HG03354 (cell line): ENCODE results near the gene DIS3L.
"Not testable (repeated sequence)": the region's sequence is repeated elsewhere in the genome, so short reads cannot be mapped to it uniquely, and the experiment has no call there.

Experiments used
- ATAC-seq: cut with Tn5 transposase; IDR thresholded peaks from one replicate; pipeline ENCODE4 v1.9.1; 2021; ENCODE audit warnings: mild to moderate bottlenecking; ENCODE audit not compliant: unreplicated experiment, poor library complexity, severe bottlenecking

DIS3L gene

DNA sequence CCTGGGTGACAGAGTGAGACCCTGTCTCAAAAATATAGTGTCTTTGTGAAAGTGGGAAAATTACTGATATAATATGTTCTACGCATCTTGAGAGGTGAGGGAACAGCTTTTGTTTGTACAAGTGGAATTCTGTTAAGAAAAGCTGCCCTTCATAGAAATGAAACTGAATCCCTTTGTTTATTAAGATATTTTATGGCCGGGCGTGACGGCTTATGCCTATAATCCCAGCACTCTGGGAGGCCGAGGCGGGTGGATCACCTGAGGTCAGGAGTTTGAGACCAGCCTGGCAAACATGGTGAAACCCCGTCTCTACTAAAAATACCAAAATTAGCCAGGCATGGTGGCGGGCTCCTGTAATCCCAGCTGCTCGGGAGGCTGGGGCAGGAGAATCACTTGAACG is 11.1 kb downstream of the DIS3L start:
- not testable (repeated sequence) for ATAC-seq

DNA sequence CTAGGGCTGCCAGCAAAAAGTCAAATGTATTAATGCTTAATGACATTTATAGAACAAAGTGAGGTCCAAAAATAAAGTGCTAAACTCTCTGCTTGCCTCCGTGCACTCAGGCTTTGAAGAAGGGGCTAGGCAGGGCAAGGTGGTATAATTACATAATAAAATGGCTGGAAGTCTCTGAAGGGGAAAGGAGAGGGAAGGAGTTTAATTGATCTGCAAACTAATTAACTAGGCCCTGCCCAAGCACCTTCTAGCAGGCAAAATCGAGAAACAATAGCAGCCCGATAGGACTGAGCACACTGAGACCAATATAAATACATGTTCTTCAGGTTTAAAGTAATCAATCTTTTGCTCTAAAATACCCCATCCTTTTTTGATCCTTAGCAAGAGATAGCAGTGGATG is 13.0 kb downstream of the DIS3L start:
- no peak for ATAC-seq

DNA sequence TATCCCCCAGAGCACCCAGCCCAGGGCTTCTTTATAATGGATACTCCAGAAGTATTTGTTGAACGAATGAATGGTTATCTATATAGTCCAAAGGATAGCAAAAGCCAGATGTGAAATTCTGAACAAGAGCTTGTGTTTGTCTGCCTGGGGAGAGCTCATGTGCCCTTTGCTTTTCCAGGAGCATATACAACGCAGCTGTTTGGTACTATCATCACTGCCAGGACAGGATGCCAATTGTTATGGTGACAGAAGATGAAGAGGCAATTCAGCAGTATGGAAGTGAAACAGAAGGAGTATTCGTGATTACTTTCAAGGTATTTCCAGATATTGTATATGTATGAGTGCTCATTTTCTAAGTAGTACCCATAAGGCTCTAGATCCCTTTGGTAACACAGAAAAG is 15.2 kb downstream of the DIS3L start:
- no peak for ATAC-seq

DNA sequence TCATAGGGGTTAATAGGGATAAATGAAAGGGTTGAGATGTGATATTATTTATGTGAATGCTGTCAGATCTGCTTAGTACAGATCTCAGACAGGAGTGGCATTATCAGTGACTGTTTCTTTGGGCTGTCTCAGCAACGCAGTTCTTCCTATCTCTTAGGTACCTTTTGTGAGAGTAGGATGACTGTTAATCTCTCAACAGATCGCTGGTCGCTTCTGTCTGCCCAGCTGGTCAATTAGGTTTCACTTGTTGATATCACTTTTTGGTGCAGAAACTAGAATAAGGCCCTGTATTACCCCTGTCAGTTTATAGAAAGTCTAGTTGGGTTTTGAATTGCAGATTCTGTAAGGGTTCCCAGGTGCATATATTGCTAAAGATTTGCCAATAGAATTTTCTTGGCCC is 16.5 kb downstream of the DIS3L start:
- ATAC-seq = no peak

DNA sequence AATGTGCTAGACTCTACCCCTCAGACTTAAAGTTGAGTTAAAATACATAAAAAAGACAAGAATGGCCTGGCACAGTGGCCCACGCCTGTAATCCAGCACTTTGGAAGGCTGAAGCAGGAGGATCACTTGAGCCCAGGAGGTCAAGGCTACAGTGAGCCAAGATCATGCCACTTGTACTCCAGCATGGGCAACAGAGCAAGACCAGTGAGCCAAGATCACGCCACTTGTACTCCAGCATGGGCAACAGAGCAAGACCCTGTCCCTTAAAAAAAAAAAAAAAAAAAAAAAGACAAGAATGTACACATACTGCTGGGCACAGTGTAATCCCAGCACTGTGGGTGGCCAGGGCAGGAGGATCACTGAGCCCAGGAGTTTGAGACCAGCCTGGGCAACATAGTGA is 17.4 kb downstream of the DIS3L start:
- no peak for ATAC-seq

DNA sequence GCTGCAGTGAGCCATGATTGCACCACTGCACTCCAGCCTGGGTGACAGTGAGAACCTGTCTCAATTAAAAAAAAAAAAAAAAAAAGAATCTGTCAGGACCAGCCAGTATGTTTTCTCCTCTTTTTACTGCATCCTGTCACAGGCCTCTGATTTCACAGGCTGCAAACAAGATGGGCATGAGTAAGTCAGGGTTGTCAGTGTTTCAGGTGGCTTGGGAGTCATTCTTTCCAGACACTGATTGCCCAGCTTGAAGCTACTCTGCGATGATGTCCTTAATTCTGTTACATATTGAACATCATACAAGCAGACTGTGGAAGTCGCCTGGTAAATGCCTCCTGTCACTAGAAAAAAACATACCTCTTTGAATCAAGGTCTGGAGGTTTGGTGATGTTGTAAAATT is 18.8 kb downstream of the DIS3L start:
- ATAC-seq = no peak

DNA sequence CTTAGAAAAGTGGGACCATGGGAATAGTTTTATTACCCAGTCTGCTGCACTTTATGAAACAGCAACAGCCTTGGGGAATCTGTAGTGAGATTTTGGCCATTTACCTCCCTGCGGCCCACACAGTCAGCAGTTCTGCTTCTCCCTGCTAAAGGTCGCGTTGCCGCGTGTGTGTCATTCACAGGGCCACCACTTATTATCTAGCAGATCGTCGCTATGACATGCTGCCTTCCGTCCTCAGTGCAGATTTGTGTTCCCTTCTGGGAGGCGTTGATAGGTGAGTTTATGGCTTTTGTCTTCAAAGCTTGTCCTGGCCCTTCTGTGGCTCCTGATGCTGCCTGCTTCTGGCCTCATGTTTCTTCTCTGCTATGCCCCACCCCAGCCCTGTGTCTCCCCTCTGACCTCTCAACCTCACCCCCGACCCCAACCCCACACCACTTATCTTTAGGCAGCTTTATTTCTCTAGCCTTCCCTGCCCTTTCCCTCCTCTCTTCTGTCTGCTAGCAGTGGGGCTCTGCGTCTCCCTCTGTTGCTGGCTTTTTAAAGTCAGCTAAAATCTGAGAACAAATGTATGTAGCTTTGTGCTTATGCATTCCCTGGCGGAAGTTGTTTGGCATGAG is 30.1 kb downstream of the DIS3L start:
- ATAC-seq = no peak

DNA sequence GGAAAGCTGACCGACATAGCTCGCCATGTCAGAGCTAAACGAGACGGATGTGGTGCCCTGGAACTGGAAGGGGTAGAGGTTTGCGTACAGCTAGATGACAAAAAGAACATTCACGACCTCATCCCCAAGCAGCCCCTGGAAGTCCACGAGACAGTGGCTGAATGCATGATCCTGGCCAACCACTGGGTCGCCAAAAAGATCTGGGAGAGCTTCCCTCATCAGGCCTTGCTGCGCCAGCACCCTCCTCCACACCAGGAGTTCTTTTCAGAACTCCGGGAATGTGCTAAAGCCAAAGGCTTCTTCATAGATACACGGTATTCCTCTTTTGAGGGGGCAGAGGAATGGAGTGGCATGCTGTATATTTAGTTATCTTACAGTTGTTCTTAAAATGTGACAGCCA is 32.7 kb downstream of the DIS3L start:
- no peak for ATAC-seq

DNA sequence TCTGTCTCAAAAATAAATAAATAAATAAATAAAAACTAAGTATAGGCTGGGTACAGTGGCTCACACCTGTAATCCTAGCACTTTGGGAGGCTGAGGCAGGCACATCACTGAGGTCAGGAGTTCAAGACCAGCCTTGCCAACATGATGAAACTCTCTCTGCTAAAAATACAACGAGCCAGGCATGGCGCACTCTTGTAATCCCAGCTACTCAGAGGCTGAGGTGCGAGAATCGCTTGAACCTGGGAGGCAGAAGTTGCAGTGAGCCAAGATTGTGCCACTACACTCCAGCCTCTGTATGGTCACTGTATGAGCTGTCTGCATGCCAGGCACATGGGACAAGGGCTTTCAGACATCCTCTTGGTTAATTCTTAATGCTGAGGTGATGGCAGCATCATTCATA is 34.4 kb downstream of the DIS3L start:
- no peak for ATAC-seq

DNA sequence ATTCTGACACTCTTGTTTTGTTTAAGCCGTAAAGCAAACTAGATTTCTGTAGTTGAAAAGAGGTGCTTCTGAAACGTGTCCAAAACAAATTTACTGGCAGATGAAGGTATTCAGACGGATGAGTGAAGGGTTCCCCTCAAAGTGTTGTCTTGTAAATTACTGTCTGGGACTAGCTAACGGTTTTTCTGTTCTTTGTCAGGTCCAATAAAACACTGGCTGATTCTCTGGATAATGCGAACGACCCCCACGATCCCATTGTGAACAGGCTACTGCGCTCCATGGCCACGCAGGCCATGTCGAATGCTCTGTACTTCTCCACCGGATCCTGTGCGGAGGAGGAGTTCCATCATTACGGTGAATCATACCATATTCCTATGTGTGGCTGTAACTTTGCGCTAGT is 35.4 kb downstream of the DIS3L start:
- ATAC-seq = no peak

DNA sequence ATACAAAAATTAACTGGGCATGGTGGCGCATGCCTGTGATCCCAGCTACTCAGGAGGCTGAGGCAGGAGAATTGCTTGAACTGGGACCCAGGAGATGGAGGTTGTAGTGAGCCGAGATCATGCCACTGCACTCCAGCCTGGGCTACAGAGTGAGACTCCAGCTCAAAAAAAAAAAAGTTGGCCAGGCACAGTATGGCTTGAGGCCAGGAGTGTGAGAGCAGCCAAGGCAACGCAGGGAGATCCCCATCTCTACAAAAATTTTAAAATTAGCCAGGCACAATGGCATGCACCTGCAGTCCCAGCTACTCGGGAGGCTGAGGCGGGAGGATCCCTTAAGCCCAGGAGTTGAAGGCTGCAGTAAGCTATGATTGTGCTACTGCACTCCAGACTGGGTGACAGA is 55.2 kb downstream of the DIS3L start:
- ATAC-seq = not testable (repeated sequence)

DNA sequence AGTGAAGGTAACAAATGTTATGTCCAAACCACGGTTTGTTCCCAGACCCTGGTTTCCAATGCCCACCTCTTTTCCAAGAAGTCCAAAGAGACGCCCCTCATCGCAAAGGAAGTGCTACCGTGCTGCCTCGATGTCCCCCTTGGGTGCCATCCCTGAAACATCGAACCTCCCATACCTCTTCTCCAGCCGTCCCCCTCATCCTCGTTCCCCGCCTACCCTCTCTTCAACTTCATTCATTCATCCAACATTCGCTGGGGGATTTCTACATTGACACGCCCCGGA is 62.6 kb downstream of the DIS3L start:
- no peak for ATAC-seq

DNA sequence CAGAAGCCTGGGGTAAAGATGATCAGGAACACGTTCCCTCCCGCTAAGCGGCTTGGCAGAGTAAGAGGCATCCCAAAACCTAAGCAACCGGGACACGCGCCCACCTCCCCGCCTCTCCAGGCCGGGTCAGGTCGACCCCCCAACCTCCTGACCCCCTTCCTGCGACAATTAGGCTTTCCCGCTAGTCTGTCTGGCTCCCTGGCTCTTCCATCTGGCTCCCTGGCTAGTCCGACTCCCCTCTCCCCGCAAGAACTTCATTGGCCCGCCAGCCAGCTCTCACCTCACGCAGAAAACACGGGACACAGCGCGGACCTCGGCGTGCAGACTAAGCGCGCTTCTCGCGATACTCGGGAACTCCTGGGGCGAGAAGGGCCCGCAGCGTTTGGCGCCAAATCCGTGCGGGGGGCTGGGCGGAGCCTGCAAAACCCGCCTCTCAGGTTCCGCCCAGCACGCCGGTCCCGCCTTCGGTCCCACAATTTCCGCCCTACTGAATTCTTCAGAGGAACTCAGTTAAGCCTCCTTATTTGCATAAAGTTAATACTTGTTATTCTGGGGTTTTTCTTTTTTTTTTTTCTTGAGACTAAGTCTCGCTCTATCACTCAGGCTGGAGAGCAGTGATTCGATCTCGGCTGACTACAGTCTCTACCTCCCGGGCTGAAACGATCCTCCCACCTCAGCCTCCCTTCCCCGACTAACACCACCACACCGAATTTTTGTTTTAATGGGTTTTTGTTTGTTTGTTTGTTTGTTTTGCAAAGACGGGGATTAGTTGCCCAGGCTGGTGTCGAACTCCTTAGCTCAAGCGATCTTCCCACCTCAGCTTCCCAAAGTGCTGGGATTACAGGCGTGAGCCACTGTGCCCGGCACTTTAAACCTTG is 63.2 kb downstream of the DIS3L start, which contains the start of gene TIPIN:
Gene TIPIN, minus strand, starts transcription at position 327 of the 878 bp plus-strand sequence. CDS start 3,738 bp downstream, outside the sequence.
- ATAC-seq = peak; percentile 96

DNA sequence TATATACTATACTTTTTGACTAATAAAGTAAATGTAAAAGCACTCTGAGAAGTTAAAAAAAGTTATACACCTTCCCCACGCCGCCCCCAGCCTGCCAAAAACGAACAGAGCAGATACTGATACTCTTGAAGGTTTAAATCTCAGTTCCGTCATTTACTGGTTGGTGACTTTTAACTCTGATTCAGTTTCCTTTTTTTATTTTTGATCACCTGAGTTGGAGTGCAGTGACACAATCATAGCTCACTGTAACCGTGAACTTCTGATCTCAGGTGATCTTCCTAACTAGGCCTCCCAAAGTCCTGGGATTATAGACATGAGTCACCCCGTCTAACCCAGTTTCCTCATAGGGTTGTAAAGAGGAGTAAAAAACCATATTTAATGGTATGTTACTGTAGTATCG is 66.4 kb downstream of the DIS3L start:
- ATAC-seq = no peak

DNA sequence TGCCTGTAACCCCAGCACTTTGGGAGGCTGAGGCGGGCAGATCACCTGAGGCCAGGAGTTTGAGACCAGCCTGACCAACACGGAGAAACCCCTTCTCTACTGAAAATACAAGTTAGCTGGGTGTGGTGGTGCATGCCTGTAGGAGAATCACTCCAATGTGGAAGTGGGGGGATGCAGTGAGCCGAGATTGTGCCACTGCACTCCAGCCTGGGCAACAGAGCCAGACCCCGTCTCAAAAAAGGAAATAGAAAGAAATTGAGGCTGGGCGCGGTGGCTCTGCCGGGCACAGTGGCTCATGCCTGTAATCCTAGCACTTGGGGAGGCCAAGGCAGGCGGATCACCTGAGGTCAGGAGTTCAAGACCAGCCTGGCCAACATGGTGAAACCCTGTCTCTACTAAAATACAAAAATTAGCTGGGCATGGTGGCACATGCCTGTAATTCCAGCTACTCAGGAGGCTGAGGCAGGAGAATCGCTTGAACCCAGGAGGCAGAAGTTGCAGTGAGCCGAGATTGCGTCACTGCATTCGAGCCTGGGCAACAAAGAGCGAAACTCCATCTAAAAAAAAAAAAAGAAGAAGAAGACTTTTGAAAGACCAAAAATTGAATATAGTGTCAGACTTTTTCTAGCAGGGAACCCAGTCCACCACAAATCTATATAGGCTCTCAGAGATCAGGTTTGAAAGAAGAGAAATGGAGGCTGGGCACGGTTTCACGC is 68.5 kb downstream of the DIS3L start:
- not testable (repeated sequence) for ATAC-seq

DNA sequence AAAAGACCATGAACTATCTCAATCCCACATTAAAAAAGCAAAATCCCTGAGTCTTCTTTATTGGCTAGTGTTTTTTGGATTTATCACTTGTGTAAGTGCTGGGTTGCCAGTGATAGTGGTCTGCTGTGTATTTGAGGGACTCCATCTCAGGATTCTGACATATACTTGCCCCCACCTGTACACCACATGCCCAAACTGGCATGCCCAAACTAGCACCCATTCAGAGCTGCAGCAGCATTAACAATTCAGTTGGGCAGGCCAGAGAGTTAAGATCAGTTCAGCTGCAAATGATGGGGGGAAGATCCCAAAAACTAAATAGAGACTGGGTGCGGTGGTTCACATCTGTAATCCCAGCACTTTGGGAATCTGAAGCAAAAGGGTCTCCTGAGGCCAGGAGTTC is 69.4 kb downstream of the DIS3L start:
- ATAC-seq = no peak

DNA sequence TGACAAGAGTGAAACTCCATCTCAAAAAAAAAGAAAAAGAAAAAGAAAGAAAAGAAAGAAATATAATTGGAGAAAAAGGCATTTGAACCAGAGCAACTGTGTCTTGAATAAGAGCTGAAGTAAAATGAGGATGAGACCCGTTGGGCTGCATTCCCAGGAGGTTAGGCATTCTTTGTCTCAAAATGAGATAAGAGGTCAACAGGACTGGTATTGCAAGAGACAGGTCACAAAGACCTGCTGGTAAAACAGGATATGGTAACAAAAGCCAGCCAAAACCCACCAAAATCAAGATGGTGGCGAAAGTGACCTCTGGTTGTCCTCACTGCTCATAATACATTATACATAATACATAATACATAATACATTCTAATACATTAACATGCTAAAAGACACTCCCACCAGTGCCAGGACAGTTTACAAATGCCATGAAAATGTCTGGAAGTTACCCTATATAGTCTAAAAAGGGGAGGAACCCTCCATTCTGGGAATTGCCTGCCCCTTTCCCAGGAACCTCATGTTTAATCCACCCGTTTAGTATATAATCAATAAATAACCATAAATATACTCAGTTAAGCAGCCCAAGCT is 71.7 kb downstream of the DIS3L start:
- no peak for ATAC-seq

DNA sequence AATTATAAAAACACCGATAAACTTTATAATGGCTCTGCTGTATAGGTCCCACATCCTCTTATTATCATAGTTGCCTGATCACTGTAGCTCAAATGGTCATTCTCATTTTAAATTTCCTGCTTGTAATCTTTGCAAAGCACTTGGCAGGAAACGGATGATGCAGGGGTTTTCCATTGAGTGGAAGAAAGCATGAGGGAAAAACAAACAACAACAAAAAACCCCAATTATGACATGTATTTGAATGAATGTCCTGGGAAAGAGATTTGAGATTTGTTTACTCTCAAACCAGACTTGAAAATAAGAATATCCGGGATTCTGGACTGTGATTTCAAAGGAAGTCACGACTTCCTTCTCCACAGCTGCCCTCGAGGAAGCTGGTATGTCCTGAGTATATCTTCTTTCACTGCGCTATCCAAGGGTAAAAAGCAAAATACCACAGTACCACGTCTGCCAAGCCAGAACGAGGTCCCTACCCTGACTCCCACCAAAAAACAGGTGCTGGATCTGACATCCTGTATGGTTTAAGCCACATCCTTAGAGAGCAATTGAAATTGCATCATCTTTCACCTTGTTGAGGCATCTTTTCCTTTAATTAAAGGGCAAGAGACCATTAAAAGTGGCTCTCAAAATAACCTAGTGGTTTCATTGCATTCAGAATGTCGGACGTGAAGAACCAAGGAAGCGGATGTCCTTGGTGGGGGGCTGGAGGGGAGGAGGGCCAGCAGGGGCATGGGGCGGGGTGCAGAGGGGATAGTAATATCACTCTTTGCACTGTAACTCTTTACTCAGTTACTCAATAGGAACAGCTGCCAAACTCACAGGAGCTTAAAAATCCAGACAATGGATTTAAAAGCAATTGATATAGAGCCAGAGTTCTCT is 76.6 kb downstream of the DIS3L start:
- ATAC-seq = no peak

DNA sequence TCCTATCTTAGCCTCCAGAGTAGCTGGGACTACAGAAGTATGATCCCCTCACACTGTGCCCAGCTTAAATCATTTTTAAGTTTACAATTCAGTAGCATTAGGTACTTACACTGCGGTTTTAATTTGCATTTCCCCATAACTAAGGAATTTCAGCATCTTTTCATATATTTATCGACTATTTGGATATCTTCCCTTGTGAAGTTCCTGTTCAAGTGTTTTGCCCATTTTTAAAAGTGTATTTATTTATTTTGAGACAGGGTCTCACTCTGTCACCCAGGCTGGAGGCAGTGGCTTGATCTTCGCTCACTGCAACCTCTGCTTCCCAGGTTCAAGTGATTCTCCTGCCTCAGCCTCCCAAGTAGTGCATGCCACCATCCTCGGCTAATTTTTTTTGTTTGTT is 80.8 kb downstream of the DIS3L start:
- ATAC-seq = no peak
